Motor neuron (in vitro differentiated cells): ENCODE results near the gene ENOPH1. TPM values are rescaled to one million over a fixed set of nuclear protein-coding genes. Genes with fewer than 3 reads are reported as not detected.

Source experiments
- ATAC-seq, 8 experiments: fragments of 200-7000 bp; cut with Tn5 transposase; replicated peaks in 6 of 8; 2 replicates each; pipeline ENCODE4 v1.8.0; 2021; ENCODE audit warnings: mild to moderate bottlenecking in 8 of 8, moderate library complexity in 8 of 8
- H3K27ac ChIP-seq, 2 donors: fragments of 250-450 bp; sonication (Bioruptor Pico); 2 replicates each; pipeline ENCODE4 v1.9.0; 2021; ENCODE audit warnings: antibody characterized with exemption in 2 of 2, mild to moderate bottlenecking in 2 of 2, moderate library complexity in 1 of 2
- H3K4me1 ChIP-seq, 2 donors: fragments of 250-450 bp; sonication (Bioruptor Pico); replicated peaks in 1 of 2; 2 replicates each; pipeline ENCODE4 v1.6.1; 2021; ENCODE audit warnings: antibody characterized with exemption in 2 of 2, mild to moderate bottlenecking in 2 of 2, moderate library complexity in 1 of 2
- H3K4me3 ChIP-seq, 5 donors: fragments of 250-450 bp; sonication (Bioruptor Pico); 2 replicates each; pipeline ENCODE4 v1.9.0; 2021; ENCODE audit warnings: antibody characterized with exemption in 5 of 5, mild to moderate bottlenecking in 5 of 5, moderate library complexity in 4 of 5
- WGBS, 10 experiments: fragments of 450-650 bp; shearing (Covaris generic); methylation state at CpG; one replicate each; pipeline ENCODE4 v1.0.0; 2022; 5-methylcytosine and 5-hydroxymethylcytosine counted together
- in situ Hi-C, 9 experiments: fragments of 400-800 bp; cut with MboI; loops; one replicate each; pipeline ENCODE4 v1.15.0; 2021; ENCODE audit warnings: low sequenced_read_pairs in 9 of 9, low pct_unique_long_range_greater_than_20kb in 2 of 9; ENCODE audit not compliant: unreplicated experiment in 9 of 9
- total RNA-seq, 8 experiments: library from RNA; unstranded; fragments of 300-600 nt; gene quantifications; 2 replicates each; pipeline versions ENCODE4 v1.2.3 to v1.2.4, GENCODE V29; 2022

The ENOPH1 gene
- total RNA-seq, 8 experiments from 2014 or later = 38.5 to 73.3 (median 48.0) TPM

DNA sequence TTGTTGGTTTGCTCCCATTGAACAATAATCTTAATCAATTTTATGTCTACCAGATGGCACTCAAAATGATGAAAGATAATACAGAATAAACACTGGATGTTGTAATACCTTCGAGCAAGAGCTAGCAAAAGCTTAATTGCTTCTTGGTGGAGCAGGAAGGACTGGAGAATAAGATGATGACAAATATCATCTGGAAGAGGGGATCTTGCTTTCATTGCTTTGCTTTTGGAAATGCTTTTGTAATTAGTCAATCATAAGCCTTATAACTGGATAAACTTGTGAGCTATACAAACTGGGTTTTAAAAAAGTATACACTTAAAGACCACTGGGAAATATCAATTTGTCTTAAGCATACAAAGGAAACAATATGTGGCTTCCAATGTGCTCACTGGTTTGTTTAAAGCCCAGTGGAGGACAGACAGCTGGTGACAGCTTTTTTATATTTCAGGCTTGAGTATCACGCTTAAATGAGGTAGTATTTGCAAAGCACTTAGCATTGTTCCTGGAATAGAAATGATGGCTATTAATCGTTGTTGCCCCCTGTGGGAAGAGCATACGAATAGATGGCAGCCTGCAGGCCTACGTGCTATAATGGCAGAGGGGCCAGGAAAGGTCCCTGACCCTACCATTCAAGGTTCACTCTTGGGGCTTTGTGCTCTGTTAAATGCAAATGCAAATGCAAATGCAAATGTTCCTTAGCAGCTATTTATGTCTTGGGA is 70.2 kb downstream of the ENOPH1 start:
- Histone ChIP-seq H3K27ac (peak overlapping the region in 1 of 2 donors; percentile 6), H3K4me1 (peaks cover 27% of the 10 kb centered on the region in 2 donors), H3K4me3 (no peak overlapping the region)
- ATAC-seq = peak; percentile 73 to 92 (median 88)
- in situ Hi-C loops = no loop called here
- 0 to 100% (median 10%) methylated on average over 1 to 4 of the region's 5 CpGs for WGBS, 10 experiments

DNA sequence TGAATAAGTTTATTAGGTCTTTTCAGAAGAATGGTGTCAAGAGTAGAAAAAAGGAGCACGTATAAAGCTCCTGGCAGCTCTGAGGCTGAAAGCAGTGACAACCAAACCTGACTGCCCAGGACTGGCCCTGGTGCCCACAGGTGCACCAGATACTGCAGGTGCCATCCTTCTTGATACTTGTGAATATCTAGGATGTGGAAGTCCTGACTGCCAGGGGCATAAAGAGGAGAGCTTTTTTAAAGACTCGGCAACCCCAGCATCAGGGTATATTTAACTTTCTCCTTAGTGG is 70.7 kb downstream of the ENOPH1 start:
- Histone ChIP-seq H3K4me3 (no peak overlapping the region), H3K27ac (peak overlapping the region in 1 of 2 donors; percentile 7), H3K4me1 (peaks cover 27% of the 10 kb centered on the region in 2 donors)
- ATAC-seq = peak in 1 of 8 experiments; percentile 70
- WGBS, 10 experiments = 11 to 100% (median 20%) methylated on average over 1 of the region's 2 CpGs; no CpG with 5 or more reads in 5 of the 10 experiments
- in situ Hi-C loops = no loop called here

DNA sequence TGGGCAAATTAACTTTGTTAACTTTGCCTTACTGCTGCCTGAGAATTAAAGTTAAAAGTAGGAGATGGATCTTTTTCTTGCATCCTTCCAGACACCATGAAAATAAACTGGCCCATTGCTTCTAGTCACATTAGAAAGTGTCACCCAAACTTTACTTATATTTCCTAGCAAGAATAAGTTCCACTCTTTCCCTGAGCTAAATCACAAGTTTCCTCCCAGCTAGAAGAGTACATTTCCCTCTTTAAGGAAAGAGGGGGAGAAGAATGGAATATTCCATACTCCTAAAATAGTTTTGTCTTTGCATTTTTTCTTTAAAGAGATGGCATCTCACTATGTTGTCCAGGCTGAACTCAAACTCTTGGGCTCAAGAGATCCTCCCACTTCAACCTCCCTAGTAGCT is 77.6 kb downstream of the ENOPH1 start:
- H3K27ac ChIP-seq = no peak overlapping the region
- in situ Hi-C loops = no loop called here
- ATAC-seq = no peak
- peaks cover 0 to 4% of the 10 kb centered on the region in 2 donors for H3K4me1 ChIP-seq
- H3K4me3 ChIP-seq = no peak overlapping the region

DNA sequence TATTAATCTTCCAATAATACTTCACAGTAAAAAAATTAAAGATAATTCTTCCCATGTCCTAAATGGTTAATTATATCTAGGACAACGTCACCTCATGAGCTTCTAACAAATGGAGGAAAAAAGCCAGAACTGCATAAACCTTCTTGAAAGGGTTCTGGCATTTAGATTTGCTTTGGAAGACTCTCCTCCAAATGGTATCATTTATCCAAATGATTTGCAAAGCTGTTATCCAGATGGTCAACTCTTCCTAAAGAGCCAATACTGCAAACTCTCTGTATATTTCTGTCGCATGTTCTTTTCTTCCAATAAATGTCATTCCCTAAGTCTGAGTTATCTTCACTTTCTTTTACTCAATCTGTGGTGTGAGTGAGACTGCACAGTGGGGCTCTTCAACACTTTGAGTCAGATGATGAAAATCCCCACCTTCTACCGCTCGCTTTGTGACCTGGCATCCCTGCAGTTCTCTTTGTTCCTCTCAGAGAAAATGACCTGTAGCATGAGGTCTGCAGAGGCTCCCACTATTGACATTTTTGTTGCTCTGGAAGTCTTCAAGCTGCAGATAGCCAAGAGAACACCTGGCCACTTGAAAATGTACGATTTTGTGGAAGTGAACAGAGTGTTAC is 78.5 kb downstream of the ENOPH1 start:
- ATAC-seq = no peak
- 0 to 81% (median 60%) methylated on average over 1 to 5 of the region's 5 CpGs; no CpG with 5 or more reads in 1 of the 10 experiments for WGBS, 10 experiments
- in situ Hi-C loops = no loop called here

DNA sequence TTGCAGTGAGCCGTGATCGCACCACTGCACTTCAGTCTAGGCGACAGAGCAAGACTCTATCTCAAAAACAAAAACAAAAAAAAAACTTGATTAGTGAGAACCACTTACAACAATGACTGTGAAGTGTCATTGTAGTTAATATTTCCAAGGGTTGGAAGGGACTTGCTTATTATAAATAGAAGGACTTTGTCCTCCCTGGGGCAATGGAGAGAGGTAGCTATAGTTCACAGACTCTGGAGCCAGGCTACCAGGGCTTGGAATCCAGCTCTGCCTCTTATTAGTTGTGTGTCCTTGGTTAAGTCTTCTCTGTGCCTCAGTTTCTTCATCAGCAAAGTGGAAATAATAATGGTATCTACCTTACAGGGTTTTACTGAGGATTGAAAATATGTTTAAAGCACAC is 79.8 kb downstream of the ENOPH1 start:
- 86 to 100% (median 93%) methylated on average over 1 to 3 of the region's 3 CpGs; no CpG with 5 or more reads in 5 of the 10 experiments for WGBS, 10 experiments
- no peak for ATAC-seq
- in situ Hi-C loops = no loop called here
- Histone ChIP-seq H3K4me1 (peaks cover 0 to 4% of the 10 kb centered on the region in 2 donors), H3K4me3 (no peak overlapping the region), H3K27ac (no peak overlapping the region)

More for the DNA sequence above, 78.5 kb downstream of the ENOPH1 start:
- peaks cover 0 to 4% of the 10 kb centered on the region in 2 donors for H3K4me1 ChIP-seq
- no peak overlapping the region for H3K4me3 ChIP-seq
- H3K27ac ChIP-seq = no peak overlapping the region

Other genes with a start within 250 kb of the ENOPH1 start
- gene HNRNPD, start 56.6 kb upstream of the ENOPH1 start, total RNA-seq = 100 to 1,000 TPM in 4 of 8 experiments, 10 to 100 TPM in 4; 41.5 to 343 (median 120) TPM
- gene HNRNPDL, start 128 bp upstream of the ENOPH1 start, total RNA-seq = 100 to 1,000 TPM; 255 to 791 (median 419) TPM
- 10 to 100 TPM in 2 of 8 experiments, 1 to 10 TPM in 3, under 1 TPM in 3; 0.24 to 14.7 (median 7.4) TPM for gene TMEM150C, start 131.4 kb downstream of the ENOPH1 start, total RNA-seq